H1 (cell line): Measurements from ENCODE around the gene BOK. TPM values are rescaled to one million over a fixed set of nuclear protein-coding genes. Genes with fewer than 3 reads are reported as not detected.

Experiments
- polyA plus RNA-seq, 7 experiments: library from polyadenylated mRNA; depleted of rRNA in 3 of 7; stranded (reverse) in 5 of 7; unstranded in 2 of 7; fragments of >200 nt in 5 of 7; fragments of 200-250 nt in 2 of 7; gene quantifications; 1 replicate in 5 of 7; 2 replicates in 1 of 7; 4 replicates in 1 of 7; pipeline versions ENCODE4 v1.2.1 to v1.2.3, GENCODE V29; 2011 to 2013; ENCODE audit warnings: missing spikeins in 2 of 7, mixed read lengths in 2 of 7
- total RNA-seq: library from RNA; stranded (reverse); fragmentation: NEBNext Ultra II Directional; extraction: Animal tissue kit (Norgen Biotek cat#: 25700); gene quantifications from 2 replicates; pipeline ENCODE4 v1.2.1, GENCODE V29; 2021
- TF ChIP-seq, protein P1 (sequence below), 3 experiments: IDR thresholded peaks; 1 replicate in 2 of 3; 2 replicates in 1 of 3; pipeline versions ENCODE4 v1.5.1 to v1.6.1; 2011; ENCODE audit warnings: low read length in 3 of 3, mild to moderate bottlenecking in 3 of 3, inconsistent platforms in 2 of 3, low read depth in 1 of 3, moderate library complexity in 1 of 3; ENCODE audit not compliant: insufficient read depth in 1 of 3; ENCODE audit errors: control extremely low read depth in 1 of 3

BOK gene
- total and polyA plus RNA-seq, 2 of the 8 experiments (the other 6 are each of a cell fraction or from before 2014, with no cell fraction given), result 33.7 to 37.6 TPM

DNA sequence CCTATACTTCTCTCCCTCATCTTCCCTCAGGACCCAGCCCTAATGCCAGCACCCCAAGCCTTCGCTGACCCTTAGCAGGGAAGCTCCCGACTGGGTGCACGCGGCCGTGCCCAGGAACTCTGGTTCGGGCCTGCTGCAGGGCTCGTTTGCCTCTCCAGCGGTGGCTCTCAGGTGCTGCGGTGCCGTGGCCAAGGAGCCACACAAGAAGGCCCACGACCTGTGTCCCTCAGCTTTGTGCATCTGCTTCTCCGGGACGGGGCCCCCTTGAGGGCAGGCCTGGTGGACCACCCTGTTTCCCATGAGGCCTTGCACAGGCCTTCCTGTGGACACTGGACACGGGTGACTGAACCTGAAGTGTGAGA lies 17.7 kb downstream of the BOK start (continued):
- TF ChIP-seq, protein P1, sequence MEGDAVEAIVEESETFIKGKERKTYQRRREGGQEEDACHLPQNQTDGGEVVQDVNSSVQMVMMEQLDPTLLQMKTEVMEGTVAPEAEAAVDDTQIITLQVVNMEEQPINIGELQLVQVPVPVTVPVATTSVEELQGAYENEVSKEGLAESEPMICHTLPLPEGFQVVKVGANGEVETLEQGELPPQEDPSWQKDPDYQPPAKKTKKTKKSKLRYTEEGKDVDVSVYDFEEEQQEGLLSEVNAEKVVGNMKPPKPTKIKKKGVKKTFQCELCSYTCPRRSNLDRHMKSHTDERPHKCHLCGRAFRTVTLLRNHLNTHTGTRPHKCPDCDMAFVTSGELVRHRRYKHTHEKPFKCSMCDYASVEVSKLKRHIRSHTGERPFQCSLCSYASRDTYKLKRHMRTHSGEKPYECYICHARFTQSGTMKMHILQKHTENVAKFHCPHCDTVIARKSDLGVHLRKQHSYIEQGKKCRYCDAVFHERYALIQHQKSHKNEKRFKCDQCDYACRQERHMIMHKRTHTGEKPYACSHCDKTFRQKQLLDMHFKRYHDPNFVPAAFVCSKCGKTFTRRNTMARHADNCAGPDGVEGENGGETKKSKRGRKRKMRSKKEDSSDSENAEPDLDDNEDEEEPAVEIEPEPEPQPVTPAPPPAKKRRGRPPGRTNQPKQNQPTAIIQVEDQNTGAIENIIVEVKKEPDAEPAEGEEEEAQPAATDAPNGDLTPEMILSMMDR (IDR thresholded peaks at IDR 0.05; ENCODE audit: control extremely low read depth in 1 of 3, insufficient read depth in 1 of 3, low read depth in 1 of 3, low read length in 3 of 3), result peak in 2 of 3 experiments; percentile 20 to 37; a peak in 2 of 4 replicates
